HK-2 (cell line): Measurements from ENCODE around the gene KLHDC8B.

Source experiments
- DNase-seq: peaks from one replicate; pipeline ENCODE4 v3.0.0-alpha.2; 2018; ENCODE audit not compliant: unreplicated experiment

Gene KLHDC8B

DNA sequence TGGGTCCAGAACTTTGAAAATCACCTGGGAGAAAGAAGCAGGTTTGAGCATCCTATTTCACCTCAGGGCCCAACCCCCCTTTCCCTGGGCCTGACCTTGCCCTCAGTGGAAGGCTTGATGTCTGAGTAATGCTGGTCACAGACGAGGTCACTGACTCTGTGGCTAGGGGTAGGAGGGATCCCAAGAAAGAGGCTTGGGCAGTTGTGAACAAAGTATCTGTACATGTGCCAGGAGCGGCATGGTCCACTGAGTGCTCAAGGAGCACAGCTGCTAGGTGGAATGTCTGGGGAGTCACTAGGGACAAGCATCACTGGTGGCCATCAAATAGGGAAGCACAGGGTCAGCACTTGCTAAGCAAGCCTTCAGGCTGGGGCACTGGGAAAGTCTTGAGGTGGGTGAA, 12.6 kb upstream of the KLHDC8B start:
- DNase-seq: peak; percentile 55

DNA sequence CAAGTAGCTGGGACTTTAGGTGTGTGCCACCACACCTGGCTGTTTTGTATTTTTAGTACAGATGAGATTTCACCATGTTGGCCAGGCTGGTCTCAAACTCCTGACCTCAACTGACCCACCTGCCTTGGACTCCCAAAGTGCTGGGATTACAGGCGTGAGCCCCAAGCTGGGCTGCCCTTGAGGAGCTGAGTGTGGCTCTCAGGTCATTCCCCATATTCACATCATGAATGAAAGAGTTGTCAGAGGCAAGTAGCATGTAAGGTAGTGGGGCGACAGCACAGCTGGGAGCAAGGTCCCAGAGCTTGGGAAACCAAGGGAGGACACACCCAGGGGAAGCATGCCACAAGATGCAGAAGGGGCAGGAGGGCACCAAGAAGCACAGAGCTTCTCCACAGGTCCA, 10.2 kb upstream of the KLHDC8B start:
- no peak for DNase-seq

DNA sequence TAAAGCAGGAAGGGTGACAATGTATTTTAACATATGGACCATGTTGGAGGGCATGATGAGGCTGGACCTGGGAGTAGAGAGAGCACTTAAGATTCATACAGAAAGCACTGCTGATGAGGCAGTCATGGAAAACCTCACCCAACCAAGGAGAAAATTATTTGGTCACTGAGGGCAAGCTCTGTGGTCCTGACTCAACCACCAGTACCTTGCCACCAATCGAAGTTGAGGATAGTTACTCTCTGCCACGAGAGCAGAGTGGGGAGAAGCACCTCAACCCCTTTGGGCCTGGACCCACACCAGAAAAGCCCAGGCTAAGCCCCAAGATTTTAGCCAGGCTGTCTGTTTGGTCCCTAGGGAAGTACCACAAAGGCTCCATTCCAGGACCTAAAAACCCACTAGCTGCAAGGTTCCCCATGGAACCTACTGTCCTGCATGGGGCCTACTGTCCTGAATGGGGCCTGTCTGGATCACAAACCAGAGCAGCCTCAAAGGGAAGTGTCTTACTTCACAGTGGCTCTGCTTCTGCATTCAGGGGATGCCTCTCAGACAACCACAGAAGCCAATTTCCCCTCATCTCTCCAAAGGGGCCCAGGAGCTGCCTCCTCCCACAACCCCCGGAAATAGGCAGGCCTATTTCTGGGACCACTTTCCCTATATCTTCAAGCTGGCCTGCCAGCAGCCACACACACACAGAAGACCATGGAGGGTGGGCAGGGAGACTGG, 9.4 kb upstream of the KLHDC8B start:
- no peak for DNase-seq

DNA sequence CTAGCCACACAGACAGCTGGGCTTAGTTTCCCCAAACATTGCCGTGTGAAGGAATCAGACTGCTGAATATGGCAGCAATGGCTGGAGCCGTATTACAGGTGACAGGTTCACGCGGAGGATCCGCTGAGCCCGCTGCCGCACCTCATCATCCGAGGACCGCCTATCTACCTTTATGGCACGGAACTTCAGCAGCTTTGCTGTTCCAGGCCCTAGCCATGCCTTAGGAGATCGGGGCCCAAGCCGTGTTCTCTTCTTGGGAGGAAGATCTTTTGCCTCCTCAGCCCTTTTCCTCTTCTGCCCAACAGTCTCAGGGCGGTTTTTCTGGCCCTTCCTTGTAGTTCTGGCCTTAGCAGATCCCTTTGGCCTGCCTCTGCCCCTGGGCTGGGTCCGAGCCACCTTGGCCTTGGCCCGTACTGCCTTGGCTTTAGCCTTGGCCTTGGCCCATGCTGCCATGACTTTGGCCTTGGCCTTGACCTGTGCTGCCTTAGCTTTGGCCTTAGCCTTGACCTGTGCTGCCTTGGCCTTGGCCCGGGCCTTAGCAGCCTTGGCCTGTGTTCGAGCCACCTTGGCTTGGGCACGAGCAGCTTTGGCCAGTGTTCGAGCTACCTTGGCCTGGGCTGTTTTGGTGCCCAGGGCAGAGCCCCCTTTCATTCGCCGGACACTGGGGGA, 8.5 kb upstream of the KLHDC8B start:
- no peak for DNase-seq

DNA sequence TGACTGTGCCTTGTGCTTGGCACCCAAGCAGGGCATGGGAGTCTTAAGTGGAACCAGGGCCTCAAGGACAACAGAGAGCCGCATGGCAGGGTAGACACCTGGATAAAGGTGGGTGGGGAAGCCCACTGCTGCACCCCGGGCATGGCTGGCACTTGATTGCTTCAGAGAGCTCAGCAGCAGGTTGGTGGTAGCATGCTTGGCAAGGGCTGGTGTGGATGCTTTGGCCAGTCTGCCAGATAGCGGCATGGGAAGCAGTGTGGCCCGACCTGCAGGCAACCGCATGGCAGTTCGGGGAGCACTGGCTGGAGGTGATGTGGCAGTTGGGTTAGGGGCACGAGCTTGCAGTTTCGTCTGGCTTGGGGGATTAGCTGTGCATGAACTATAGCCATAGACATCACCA, 7.8 kb upstream of the KLHDC8B start:
- no peak for DNase-seq

DNA sequence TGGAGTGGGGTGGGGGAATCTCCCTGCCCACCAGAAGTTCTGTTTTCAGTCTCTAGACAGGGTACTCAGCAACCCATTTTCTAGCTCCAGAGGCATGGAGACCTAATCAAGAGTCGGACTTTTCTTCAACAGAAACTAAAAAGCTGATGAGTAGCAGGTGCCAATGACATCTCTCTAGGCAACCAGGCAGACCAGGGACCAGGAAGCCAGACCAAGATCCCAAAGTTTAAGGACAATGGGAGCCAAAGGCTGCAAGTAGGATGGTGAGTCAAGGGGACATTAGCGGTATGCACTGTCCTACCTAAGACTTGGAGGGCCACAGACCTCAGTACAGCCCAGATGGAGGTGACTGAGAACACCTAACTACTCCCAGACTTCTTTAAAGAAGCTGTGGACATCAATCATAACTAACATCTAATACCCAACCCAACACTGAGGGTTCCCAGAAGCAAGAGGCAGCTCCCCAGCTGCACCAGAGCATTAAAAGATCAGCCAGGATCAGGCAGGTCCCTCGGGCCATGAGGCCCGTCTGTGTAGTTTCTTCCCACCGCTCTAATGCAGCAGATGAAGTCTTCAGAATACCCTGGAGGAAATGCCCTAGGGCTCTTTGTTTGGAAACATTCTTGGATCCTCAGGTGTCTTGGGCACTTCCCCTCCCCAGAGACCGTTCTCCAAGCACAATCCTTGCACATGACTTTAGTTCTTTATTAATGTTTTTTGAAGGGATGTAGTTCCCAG, 6.2 kb upstream of the KLHDC8B start:
- no peak for DNase-seq

DNA sequence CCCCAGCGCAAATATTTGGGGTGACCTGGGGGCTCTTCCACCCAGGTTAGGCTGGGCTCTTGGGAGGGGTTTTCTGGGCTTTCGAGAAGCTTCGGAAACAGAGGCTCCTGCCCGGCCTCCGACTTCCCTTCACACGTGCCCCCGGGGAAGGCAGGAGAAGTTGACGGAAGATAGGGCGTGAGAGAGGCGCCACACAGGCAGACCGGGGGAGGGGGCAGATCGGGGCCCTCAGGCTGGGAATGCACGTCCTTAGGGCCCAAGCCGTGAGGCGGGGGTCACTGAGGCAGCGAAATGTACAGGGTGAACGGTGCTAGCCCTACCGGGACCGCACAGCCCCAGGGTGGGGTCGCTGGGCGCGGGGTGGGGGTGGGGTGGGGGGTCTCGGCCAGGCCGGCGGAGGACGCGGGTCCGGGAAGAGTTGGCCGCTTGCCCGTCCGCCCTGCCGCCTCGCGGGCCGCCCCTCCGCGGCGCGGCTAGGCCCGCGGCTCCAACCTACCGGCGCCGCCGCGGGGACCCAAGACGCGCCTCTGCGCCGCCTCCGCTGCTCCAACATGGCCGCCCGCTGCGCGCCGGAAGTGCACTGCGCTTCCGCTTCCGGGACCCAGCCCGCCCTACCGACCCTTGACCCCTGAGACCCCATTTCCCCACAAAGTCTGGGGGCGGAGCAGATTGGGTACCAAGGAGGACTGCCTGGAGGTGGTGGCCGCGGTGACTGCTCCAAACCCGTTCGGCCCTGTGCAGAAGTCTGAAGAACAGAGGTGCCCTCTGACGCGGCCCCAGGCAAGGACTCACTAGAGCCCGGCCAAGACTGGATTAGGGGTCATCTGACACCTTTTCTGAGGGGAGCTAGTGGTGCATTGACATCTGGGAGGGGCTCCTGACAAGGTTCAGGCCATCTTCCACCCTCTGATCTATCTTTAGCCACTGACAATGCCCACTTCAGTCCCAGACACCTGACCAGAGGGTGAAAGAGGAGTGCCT, 5.3 kb upstream of the KLHDC8B start, which contains the start of gene CCDC71:
CCDC71 (minus strand) TSS at position 561 of the 981 bp plus-strand sequence. CDS start 2,123 bp downstream, outside the sequence.
- peak; percentile 61 for DNase-seq

DNA sequence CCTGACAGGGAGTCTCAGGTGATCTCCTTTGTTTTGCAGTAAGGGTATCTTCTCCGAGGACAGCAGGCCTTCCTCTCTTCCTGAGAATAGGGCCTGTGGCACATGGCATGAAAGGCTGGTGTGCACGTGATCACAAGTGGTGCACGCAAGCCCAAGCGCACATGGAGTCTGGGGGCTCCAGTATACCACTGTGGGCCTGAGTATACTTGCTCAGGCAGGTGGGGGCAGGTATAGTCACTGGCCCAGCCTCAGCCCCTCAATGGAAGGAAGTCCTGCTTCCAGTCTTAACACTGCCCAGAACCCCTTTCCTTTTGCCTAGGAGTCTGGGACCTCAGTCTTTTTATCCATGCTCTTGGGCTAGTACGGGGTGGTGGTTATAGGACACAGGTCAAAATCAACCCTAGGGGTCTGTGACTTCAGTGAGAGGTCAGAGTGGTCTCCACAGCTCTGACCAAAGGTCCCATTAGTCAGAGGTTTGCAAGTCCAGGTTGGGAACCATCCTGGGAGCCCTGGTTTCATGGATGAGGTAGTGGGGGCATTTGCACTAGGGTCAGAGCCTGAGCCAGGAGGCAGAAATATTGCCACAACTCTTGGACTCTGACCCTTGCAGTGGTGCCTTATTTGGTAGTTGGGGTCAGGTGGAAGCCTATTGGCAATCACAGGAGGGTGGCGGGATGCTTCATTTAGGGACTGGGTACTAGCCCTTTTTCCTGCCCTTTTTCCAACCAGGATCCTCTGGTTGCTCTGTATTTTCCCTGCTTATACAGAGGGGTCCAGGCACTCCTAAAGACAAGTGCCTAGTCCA, 4.4 kb upstream of the KLHDC8B start:
- no peak for DNase-seq

DNA sequence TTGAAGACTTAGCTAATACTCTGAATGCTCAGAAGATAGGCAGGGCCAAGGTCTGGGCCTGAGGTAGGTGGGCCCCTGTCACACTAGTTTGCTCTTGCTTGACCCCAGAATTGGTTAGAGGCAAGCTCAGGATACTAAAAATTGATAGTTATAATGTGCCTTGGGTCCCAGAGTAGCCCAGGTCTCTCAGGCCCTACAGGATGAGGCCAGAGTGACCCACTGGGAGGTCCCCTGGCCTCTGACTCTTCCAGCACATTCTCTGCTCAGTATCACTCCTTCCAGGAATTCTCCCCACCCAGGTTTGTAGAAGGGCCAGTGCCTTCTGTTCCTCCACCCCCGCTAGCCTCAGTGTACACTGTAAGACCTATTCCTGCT, 667 bp upstream of the KLHDC8B start:
- no peak for DNase-seq

DNA sequence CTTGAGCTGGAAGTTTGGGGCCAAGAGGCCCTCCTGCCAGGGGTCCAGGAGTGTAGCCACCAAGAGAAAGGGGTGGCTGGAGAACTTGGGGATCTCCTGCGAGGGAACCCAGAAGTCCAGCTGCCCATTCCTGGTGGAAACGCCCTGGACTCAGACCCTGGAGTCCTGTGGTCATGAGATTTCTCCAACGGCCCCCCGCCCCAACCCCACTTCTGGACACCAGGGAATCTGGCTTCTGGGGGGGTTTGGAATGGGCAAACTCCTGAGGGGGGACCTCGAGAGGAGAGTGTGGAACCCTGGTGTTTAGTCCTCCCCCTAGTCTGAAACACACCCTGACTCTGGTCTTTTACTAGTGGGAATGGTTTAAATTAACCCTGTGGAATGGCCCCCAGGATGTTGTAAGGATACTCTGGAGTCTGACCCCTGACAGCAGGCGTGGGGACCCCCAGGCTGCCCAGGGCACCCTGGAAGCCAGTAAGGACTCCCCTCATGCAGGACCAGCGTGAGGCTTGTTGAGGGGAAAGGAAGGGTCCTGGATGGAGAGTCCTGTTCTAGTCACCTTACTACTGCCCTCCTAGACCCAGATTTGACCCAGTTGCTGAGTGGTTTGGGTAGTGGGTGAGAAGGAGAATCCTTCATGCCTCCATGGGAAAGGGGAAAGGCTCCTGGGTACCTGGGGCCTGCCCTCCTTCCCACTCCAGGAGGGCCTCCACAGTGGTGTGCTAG, 540 bp downstream of the KLHDC8B start:
- no peak for DNase-seq

DNA sequence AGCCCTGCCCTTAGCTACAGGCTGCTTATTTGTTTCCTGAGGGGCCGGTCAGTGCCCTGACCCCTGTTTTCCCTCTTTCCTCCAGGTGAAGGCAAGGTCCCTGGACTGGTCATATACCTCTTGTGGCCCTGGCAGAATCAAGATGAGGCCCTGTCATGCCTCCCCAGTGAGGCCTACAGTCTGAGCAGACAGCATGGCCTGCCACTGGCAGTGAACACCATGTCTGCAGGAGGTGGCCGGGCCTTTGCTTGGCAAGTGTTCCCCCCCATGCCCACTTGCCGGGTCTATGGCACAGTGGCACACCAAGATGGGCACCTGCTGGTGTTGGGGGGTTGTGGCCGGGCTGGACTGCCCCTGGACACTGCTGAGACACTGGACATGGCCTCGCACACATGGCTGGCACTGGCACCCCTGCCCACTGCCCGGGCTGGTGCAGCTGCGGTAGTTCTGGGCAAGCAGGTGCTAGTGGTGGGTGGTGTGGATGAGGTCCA, 1.2 kb downstream of the KLHDC8B start:
- DNase-seq: no peak

DNA sequence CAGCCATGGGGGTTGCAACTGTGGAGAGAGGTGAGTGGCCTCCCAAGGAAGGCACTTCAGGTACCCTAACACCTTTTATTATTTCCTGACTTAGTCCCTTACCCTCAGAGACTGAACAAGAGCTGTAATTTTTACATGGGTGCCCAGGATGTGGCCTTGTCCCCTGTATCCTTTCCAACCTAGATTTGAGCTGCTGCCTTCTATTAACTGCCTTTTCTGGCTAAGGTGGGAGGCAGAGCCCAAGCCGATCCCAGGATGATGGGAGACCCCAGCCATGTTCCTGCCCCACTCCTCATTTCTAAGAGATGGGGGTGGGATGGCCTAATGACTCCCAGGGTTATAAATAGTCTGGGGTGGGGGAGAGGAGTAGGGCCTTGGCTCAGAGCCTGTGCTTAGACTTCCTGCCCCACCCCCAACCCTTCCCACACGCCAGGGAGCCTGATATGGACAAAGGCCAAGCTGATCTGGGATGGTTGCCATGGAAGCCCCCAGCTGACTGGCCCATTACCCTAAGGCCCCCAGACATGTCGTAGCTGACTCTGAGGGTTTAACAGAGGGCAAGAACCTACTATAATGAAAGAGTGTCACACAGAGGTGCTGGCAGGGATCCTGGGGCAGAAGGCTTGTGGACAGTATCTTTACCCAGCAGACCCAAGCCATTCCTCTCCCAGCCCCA, 1.9 kb downstream of the KLHDC8B start:
- DNase-seq: no peak

DNA sequence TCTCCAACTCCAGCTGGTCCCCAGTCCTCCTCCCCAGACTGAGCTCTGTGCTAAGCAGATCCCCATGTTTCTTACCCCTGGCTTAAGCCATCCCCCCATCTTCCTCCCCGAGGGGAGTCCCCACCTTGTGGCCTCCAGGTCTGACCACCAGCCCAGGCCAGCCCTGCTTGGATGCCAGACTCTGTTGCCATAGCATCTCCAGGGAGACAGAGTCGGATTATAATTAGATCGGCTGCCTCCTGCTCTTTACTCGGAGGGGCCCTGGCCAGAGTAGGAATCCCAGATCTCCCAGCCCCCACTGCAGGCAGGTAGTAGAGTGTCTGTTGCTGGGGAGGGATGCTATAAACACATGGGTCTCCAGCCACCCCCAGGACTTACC, 2.4 kb downstream of the KLHDC8B start:
- no peak for DNase-seq

DNA sequence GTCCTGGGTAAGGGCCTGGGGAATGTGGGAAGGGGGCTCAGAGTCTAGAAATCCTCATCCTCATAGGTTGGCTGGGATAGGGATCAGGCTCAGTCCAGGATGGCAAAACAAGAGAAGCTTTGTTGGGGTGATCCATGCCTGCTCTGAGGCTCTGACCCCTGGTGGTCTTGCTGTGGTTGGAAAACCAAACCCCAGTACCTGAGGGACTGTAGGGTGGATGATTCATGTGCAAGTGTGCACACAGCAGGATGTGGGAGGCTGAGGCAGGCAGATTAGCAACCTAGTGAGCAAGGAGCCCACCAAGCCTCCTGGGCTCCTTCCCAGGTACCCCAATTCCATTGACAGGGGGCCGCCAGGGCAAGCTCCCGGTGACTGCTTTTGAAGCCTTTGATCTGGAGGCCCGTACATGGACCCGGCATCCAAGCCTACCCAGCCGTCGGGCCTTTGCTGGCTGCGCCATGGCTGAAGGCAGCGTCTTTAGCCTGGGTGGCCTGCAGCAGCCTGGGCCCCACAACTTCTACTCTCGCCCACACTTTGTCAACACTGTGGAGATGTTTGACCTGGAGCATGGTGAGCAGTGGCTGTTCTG, 3.1 kb downstream of the KLHDC8B start:
- no peak for DNase-seq

DNA sequence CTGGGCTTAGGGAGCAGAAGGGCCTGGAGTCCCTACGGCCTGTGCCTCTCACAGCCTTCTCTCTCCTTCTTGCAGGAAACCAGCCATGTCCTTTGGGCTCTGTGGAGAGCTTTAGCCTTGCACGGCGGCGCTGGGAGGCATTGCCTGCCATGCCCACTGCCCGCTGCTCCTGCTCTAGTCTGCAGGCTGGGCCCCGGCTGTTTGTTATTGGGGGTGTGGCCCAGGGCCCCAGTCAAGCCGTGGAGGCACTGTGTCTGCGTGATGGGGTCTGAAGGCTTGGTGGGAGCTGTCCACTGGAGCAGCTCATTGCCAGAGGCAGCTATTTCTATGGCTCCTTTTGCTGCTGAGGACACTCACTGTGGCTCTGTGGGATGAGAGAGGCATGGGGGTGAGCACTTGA, 4.1 kb downstream of the KLHDC8B start:
- no peak for DNase-seq

DNA sequence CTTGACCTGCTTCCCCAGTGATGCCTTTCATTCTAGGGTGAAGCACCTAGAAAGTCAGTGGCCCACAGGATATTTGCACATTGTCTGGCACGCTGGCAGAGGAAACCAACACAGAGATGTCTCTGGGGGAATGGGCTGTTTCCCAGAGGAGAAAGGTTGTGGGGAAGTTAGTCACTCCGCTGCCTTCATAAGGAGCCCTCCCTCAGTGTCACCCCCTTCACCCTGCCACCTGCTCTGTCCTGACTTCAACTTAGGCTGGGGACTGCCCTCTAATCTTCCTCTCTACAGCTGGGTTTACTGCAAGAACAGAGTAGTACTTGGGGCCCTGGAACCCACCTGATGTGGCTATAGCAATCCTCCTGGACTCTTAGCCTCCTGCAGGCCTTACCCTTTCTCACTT, 5.7 kb downstream of the KLHDC8B start:
- no peak for DNase-seq

DNA sequence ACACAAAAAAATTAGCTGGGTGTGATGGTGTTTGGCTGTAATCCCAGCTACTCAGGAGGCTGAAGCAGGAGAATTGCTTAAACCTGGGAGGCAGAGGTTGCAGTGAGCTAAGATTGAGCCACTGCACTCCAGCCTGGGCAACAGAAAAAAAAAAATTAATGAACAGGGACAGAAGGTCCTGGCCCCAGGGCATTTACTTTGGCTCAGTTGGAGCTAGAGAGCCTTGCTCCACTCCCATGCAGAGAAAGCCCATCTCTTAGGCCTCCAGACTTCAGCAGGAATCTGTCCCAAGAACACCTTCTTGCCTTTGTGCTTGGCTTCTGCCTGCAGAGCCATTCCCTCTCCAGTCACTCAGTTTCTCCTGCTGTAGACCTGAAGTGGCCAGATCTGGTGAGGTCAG, 8.7 kb downstream of the KLHDC8B start:
- DNase-seq: no peak

DNA sequence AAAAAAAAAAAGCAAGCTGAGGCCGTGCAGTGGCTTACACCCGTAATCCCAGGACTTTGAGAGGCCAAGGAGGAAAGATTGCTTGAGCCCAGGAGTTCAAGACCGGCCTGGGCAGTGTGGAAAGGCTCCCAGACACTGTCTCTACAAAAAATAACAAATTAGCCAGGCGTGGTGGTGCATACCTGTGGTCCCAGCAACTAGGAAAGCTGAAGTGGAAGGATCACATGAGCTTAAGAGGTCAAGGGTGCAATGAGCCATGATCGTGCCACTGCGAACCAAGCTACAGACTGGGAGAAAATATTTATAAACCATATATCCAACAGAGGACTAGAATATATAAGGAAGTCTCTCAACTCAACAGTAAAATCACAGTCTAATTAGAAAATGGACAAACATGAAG, 10.0 kb downstream of the KLHDC8B start:
- no peak for DNase-seq

DNA sequence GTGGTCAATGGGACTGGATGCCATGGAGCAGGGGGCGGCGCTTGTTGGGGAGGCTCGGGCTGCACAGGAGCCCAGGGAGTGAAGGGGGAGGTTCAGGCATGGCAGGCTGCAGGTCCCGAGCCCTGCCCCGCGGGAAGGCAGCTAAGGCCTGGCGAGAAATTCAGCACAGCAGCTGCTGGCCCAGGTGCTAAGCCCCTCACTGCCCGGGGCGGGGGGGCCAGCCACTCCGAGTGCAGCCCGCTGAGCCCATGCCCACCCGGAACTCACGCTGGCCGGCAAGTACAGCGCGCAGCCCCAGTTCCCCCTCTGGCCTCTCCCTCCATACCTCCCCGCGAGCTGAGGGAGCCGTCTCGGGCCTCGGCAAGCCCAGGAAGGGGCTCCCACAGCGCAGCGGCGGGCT, 11.3 kb downstream of the KLHDC8B start:
- no peak for DNase-seq
